CD4-positive, CD25-positive, alpha-beta regulatory T cell (primary cell): ENCODE results near the gene SERPINI1. TPM values are rescaled to one million over a fixed set of nuclear protein-coding genes. Genes with fewer than 3 reads are reported as not detected.
A peak's percentile ranks its signal among the peaks of the same experiment; 100 is the strongest.

Experiments
- ATAC-seq, 2 donors: fragments of 150-1000 bp; cut with Tn5 transposase; one replicate each; pipeline ENCODE4 v1.10.0; 2021; ENCODE audit warnings: low read depth in 2 of 2, moderate number of reproducible peaks in 2 of 2, moderate library complexity in 1 of 2
- DNase-seq, 3 donors: peaks; one replicate each; pipeline versions ENCODE4 v3.0.0 to v3.0.0-alpha.2; 2012 to 2022; ENCODE audit warnings: mixed read lengths in 1 of 3
- H3K27ac ChIP-seq: one replicate; pipeline ENCODE4 v1.7.0; 2013; ENCODE audit warnings: mild to moderate bottlenecking, low read length; ENCODE audit not compliant: insufficient read depth, poor library complexity, severe bottlenecking
- H3K27me3 ChIP-seq: one replicate; pipeline ENCODE4 v1.7.0; 2013; ENCODE audit warnings: low read length; ENCODE audit not compliant: control insufficient read depth, insufficient read depth
- H3K36me3 ChIP-seq: one replicate; pipeline ENCODE4 v1.7.0; 2013; ENCODE audit warnings: mild to moderate bottlenecking, low read length, moderate library complexity; ENCODE audit not compliant: control insufficient read depth, insufficient read depth
- H3K4me1 ChIP-seq: 2 replicates; pipeline ENCODE4 v1.7.0; 2013; ENCODE audit warnings: mild to moderate bottlenecking, low read length; ENCODE audit not compliant: insufficient read depth, control insufficient read depth, poor library complexity, severe bottlenecking
- H3K4me3 ChIP-seq: one replicate; pipeline ENCODE4 v1.7.0; 2013; ENCODE audit warnings: low read depth, mild to moderate bottlenecking, low read length, moderate library complexity
- H3K9me3 ChIP-seq, 2 experiments: 1 replicate in 1 of 2; 2 replicates in 1 of 2; pipeline ENCODE4 v1.7.0; 2013; ENCODE audit warnings: low read length in 2 of 2, mild to moderate bottlenecking in 1 of 2, moderate library complexity in 1 of 2; ENCODE audit not compliant: control insufficient read depth in 2 of 2
- H3K27ac Mint-ChIP-seq, 3 donors: one replicate each; pipeline ENCODE4 v1.8.0; 2020 to 2022; ENCODE audit warnings: mild to moderate bottlenecking in 3 of 3, mixed read lengths in 3 of 3, moderate library complexity in 2 of 3
- H3K27me3 Mint-ChIP-seq: one replicate; pipeline ENCODE4 v1.8.0; 2022; ENCODE audit warnings: mild to moderate bottlenecking, mixed read lengths
- H3K36me3 Mint-ChIP-seq: one replicate; pipeline ENCODE4 v1.8.0; 2020; ENCODE audit warnings: mixed read lengths
- H3K4me1 Mint-ChIP-seq, 4 donors: one replicate each; pipeline ENCODE4 v1.8.0; 2020 to 2022; ENCODE audit warnings: mixed read lengths in 4 of 4, mild to moderate bottlenecking in 1 of 4
- H3K4me3 Mint-ChIP-seq, 4 donors: one replicate each; pipeline ENCODE4 v1.8.0; 2020 to 2022; ENCODE audit warnings: mild to moderate bottlenecking in 4 of 4, mixed read lengths in 4 of 4, moderate library complexity in 3 of 4
- H3K9me3 Mint-ChIP-seq, 7 donors: one replicate each; pipeline ENCODE4 v1.8.0; 2020 to 2022; ENCODE audit warnings: mixed read lengths in 7 of 7, mild to moderate bottlenecking in 3 of 7, moderate library complexity in 2 of 7
- polyA plus RNA-seq, 4 donors: library from polyadenylated mRNA; unstranded; fragments of 300-500 nt; fragmentation: Illumina TruSeq; gene quantifications; one replicate each; pipeline ENCODE4 v1.2.3, GENCODE V29; 2021
- total RNA-seq: library from RNA; stranded (reverse); gene quantifications from one replicate; pipeline ENCODE4 v1.2.3, GENCODE V29; 2022

SERPINI1 gene
- total and polyA plus RNA-seq, 5 donors from 2014 or later: 2.4 to 17.8 (median 13.2) TPM

DNA sequence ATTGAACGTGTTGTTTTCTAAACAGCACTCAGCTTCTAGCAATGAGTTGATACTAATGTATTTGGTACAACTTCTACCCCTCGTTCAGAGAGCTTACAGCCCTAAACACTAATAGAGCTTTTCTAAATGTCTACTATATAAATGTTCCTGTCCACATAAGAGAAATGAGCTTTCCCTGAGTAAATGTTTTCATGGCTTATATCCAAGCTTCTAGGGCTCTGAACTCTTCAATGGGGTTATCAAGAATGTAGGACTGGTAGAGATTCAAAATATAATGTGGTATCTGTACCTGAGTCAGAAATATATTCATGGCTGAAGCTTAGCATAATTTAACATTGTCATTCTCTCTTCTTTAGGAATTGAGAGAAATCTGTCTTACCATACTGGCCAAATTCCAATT lies 73.4 kb downstream of the SERPINI1 start:
- Histone ChIP-seq H3K4me3 (no peak overlapping the region), H3K9me3 (no peaks in the 10 kb centered on the region), H3K36me3 (no peaks in the 10 kb centered on the region), H3K4me1 (no peaks in the 10 kb centered on the region), H3K27me3 (no peaks in the 10 kb centered on the region), H3K27ac (no peak overlapping the region)
- no peak for DNase-seq
- H3K36me3 Mint-ChIP-seq: peaks cover 21% of the 10 kb centered on the region
- peaks cover 0 to 2% (median 0%) of the 10 kb centered on the region in 7 donors for H3K9me3 Mint-ChIP-seq
- H3K27ac Mint-ChIP-seq: no peak overlapping the region
- no peak for ATAC-seq
- peaks cover 0 to 4% (median 0%) of the 10 kb centered on the region in 4 donors for H3K4me1 Mint-ChIP-seq
- H3K27me3 Mint-ChIP-seq: no peaks in the 10 kb centered on the region
- no peak overlapping the region for H3K4me3 Mint-ChIP-seq

DNA sequence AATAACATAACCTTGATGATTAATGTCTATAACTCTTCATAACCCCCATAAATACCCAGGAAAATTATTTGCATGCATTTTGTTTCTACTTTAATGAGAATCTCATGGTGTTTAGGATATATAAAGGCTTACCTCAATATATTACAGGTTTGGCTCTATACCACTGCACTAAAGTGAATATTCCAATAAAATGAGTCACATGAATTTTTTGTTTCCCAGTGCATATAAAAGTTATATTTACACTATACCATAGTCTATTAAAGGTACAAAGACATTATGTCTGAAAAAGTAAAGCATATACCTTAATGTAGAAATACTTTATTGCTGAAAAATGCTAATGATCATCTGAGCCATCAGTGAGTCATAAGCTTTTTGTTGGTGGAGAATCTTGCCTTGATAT lies 74.7 kb downstream of the SERPINI1 start:
- Mint-ChIP-seq H3K9me3 (peaks cover 0 to 2% (median 0%) of the 10 kb centered on the region in 7 donors), H3K4me1 (peaks cover 0 to 4% (median 0%) of the 10 kb centered on the region in 4 donors), H3K4me3 (no peak overlapping the region), H3K27me3 (no peaks in the 10 kb centered on the region), H3K27ac (no peak overlapping the region), H3K36me3 (peaks cover 19% of the 10 kb centered on the region)
- H3K4me3 ChIP-seq: no peak overlapping the region
- no peaks in the 10 kb centered on the region for H3K4me1 ChIP-seq
- H3K27ac ChIP-seq: no peak overlapping the region
- ATAC-seq (no peak), DNase-seq (no peak)
- H3K27me3 ChIP-seq: no peaks in the 10 kb centered on the region
- H3K9me3 ChIP-seq: no peaks in the 10 kb centered on the region
- no peaks in the 10 kb centered on the region for H3K36me3 ChIP-seq

DNA sequence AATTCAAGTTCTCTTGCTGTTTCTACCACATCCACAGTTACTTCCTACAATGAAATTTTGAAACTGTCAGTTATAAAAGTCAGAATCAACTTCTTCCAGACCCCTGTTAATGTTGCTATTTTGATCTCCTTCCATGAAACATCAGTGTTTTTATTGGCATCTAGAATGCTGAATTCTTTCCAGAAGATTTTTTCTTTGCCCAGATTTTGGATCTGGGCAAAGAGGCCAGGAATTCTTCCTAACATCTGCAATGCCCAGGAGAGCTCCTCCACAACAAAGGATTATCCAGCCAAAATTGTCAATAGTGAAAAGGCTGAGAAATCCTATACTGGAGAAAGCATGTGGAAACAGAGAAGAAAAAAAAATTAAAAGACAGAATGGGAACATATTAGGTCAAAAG lies 75.5 kb downstream of the SERPINI1 start:
- H3K4me1 ChIP-seq: no peaks in the 10 kb centered on the region
- Mint-ChIP-seq H3K4me3 (no peak overlapping the region), H3K27ac (peak overlapping the region in 1 of 3 donors; percentile 5), H3K4me1 (peaks cover 0 to 4% (median 0%) of the 10 kb centered on the region in 4 donors), H3K9me3 (peaks cover 0 to 2% (median 0%) of the 10 kb centered on the region in 7 donors), H3K27me3 (no peaks in the 10 kb centered on the region), H3K36me3 (peaks cover 15% of the 10 kb centered on the region)
- no peak for DNase-seq
- H3K36me3 ChIP-seq: no peaks in the 10 kb centered on the region
- H3K4me3 ChIP-seq: no peak overlapping the region
- no peak overlapping the region for H3K27ac ChIP-seq
- H3K27me3 ChIP-seq: no peaks in the 10 kb centered on the region
- no peaks in the 10 kb centered on the region for H3K9me3 ChIP-seq
- no peak for ATAC-seq

DNA sequence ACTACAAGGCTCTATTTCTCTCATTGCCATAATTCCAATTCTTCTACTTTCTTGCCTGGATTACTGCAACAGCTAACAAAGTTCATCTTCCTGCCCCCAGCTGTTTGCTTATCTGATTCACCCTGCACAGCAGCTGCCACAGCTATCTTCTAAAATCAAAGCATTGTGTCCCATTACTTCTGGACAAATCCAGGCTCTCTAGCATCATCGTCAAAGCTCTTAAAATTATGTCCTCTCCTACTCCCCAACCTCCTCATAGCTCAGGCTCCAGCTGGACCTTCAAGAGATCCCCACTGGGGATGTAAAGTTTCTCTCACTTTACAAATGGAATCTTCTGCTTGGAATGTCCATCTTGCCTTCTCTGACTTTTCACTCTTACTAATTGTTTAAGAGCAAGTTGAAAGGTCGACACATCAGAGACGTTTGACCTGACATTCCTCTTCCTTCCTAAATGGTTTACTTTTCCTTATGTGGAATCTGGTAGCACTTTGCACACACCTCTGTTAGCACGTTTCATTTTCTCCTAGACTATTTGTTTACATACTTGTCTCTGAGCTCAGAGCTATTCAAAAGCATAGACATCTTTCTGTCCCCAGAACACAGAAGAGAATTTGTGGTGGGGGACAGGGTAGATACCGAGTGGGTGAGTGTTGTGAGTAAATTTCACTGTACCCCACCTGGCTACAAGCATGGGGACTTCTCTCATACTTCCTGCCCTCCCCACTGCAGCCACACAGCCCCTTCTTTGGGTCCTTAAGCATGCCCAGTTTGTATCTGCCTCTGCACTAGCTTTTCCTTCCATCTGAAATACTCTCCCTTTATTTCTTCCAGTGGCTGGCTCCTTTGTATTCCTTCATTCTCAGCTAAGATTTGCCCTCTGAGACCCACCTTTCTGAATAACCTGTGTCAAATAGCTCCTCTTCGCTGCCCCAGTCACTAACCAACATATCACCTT lies 77.9 kb downstream of the SERPINI1 start:
- H3K9me3 Mint-ChIP-seq: peaks cover 0 to 2% (median 0%) of the 10 kb centered on the region in 7 donors
- H3K27me3 Mint-ChIP-seq: no peaks in the 10 kb centered on the region
- Histone ChIP-seq H3K9me3 (no peaks in the 10 kb centered on the region), H3K27ac (no peak overlapping the region), H3K4me3 (no peak overlapping the region), H3K27me3 (no peaks in the 10 kb centered on the region), H3K36me3 (no peaks in the 10 kb centered on the region), H3K4me1 (no peaks in the 10 kb centered on the region)
- DNase-seq (no peak), ATAC-seq (no peak)
- no peak overlapping the region for H3K4me3 Mint-ChIP-seq
- H3K27ac Mint-ChIP-seq: no peak overlapping the region
- no peaks in the 10 kb centered on the region for H3K4me1 Mint-ChIP-seq
- H3K36me3 Mint-ChIP-seq: peaks cover 9% of the 10 kb centered on the region

DNA sequence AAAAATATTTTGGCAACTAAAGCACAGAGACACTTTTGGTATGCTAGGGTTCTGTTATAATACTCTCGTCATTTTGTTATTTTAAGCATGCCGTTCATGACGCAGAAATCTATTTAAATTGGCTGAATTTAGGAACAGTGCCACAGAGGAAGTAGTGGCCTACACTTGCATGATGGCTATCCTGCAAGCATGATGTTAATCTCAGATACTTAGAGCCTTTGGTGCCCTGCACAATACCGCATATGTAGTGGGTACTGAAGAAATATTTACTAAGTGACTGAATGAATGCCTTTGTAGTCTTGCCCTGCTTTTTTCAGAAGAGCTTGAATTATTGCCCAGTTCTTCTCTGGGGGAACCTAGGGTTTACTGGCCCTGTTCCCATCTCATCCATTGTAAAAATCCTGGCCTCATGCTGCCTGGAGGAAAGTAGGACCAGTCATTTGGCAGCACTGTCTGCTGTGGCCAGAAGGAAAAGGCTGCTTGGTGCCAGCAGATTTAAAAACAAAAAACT lies 79.0 kb downstream of the SERPINI1 start:
- H3K9me3 ChIP-seq: no peaks in the 10 kb centered on the region
- H3K36me3 ChIP-seq: no peaks in the 10 kb centered on the region
- H3K4me3 ChIP-seq: no peak overlapping the region
- peaks cover 5% of the 10 kb centered on the region for H3K36me3 Mint-ChIP-seq
- H3K4me1 Mint-ChIP-seq: no peaks in the 10 kb centered on the region
- no peak overlapping the region for H3K27ac Mint-ChIP-seq
- DNase-seq (no peak), ATAC-seq (no peak)
- no peak overlapping the region for H3K27ac ChIP-seq
- H3K9me3 Mint-ChIP-seq: peaks cover 0 to 2% (median 0%) of the 10 kb centered on the region in 7 donors
- H3K27me3 Mint-ChIP-seq: no peaks in the 10 kb centered on the region
- no peaks in the 10 kb centered on the region for H3K4me1 ChIP-seq
- H3K4me3 Mint-ChIP-seq: no peak overlapping the region
- no peaks in the 10 kb centered on the region for H3K27me3 ChIP-seq

DNA sequence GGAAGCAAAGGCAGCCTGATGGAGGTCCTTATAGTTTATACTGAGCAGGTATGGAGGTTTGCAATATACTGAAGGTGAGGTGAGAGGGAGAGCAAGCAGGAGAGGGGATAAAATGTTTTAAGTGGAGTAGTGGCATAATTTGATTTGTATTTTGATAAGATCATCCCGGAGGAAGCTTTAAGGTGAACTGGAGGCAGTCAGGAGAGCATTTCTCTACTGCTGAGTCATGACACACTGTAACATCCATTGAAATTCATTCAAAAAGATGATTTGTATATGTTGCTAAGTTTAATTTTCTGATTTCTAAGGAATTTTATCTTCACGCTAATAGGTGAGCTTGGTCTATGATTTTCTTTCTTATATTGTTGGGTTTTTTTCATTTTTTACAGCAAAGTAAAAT lies 81.4 kb downstream of the SERPINI1 start:
- Histone ChIP-seq H3K27me3 (no peaks in the 10 kb centered on the region), H3K9me3 (no peaks in the 10 kb centered on the region), H3K27ac (no peak overlapping the region), H3K4me1 (no peaks in the 10 kb centered on the region), H3K4me3 (no peak overlapping the region), H3K36me3 (peaks cover 3% of the 10 kb centered on the region)
- no peak overlapping the region for H3K4me3 Mint-ChIP-seq
- H3K27me3 Mint-ChIP-seq: no peaks in the 10 kb centered on the region
- ATAC-seq (no peak), DNase-seq (no peak)
- peak overlapping the region in 1 of 3 donors; percentile 1 for H3K27ac Mint-ChIP-seq
- no peaks in the 10 kb centered on the region for H3K4me1 Mint-ChIP-seq
- peaks cover 0 to 1% (median 0%) of the 10 kb centered on the region in 7 donors for H3K9me3 Mint-ChIP-seq
- peaks cover 4% of the 10 kb centered on the region for H3K36me3 Mint-ChIP-seq

DNA sequence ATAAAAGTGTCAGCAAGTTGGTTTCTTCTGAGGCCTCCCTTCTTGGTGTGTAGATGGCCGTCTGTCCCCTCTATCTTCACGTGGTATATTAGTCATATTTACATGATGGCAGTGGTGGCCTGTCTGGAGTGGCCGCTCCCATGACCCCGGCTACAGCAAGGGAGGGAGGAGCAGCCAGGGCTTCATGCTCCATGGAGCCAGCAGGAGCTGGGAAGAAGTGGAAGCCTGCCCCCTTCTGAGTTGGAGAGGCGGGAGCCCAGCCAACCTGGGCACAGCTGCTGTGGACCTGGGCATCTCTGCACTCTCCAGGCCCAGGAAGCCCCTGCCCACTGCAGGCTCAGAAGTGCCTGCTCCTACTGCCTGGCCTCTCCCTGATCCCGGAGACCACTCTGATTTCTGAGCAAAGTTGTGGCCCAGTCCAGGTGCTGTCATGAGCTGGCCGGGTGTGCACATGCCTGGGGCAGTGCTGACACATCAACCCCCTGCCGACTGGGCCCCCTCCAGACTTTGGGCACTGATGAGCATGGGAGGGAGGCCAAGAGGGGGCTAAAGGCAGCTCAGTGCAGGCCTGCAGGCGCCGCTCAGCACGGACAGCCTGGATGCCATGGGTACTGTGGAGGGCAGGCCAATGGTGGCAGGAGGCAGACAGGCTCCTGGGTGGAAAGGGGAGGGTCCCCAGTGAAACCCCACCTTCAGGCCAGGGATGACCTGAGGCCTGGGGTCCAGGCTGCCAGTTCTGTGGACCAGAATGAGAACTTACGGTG lies 84.8 kb downstream of the SERPINI1 start:
- H3K9me3 ChIP-seq: no peaks in the 10 kb centered on the region
- H3K27ac ChIP-seq: no peak overlapping the region
- H3K4me3 ChIP-seq: no peak overlapping the region
- ATAC-seq (no peak), DNase-seq (no peak)
- Mint-ChIP-seq H3K27me3 (no peaks in the 10 kb centered on the region), H3K9me3 (peaks cover 0 to 1% (median 0%) of the 10 kb centered on the region in 7 donors), H3K36me3 (peaks cover 10% of the 10 kb centered on the region), H3K27ac (no peak overlapping the region), H3K4me1 (no peaks in the 10 kb centered on the region), H3K4me3 (no peak overlapping the region)
- H3K4me1 ChIP-seq: no peaks in the 10 kb centered on the region
- peaks cover 3% of the 10 kb centered on the region for H3K36me3 ChIP-seq
- H3K27me3 ChIP-seq: no peaks in the 10 kb centered on the region
